Breast epithelium (tissue), 3 donors: Measurements from ENCODE around the gene PHETA2.

Experiments used
- CTCF ChIP-seq, 3 donors: fragments of 450-650 bp; IDR thresholded peaks; one replicate each; pipeline ENCODE4 v1.5.1; 2016 to 2017; ENCODE audit warnings: antibody characterized with exemption in 3 of 3, mild to moderate bottlenecking in 3 of 3, moderate library complexity in 3 of 3
- POLR2A ChIP-seq: fragments of 450-650 bp; IDR thresholded peaks from one replicate; pipeline ENCODE4 v1.6.1; 2016; ENCODE audit warnings: antibody characterized with exemption, mild to moderate bottlenecking, moderate library complexity

- TF ChIP-seq CTCF (IDR thresholded peaks at IDR 0.05): no peak
- TF ChIP-seq POLR2A: no peak
Observed at GRCh38 chr22:42072606-42073330, 1.3 kb upstream of the PHETA2 start.
